ENCODE measurements around the gene KCP. TPM values are rescaled to one million over a fixed set of nuclear protein-coding genes. Genes with fewer than 3 reads are reported as not detected.
A peak's percentile ranks its signal among the peaks of the same experiment; 100 is the strongest.

Gene KCP
- total RNA-seq, 5 donors from 2014 or later (not counting 1 experiment from before 2014, with no cell fraction given) = 0.20 to 0.92 (median 0.53) TPM

GRCh38 chr7:128841921-128842673, 68.4 kb downstream of the KCP start:
- H3K36me3 ChIP-seq (ENCODE audit: control insufficient read depth in 2 of 2, extremely low read depth in 1 of 2, insufficient read depth in 1 of 2, low read length in 1 of 2) = no peaks in the 10 kb centered on the region
- H3K4me1 ChIP-seq (ENCODE audit: control insufficient read depth in 1 of 2, extremely low read depth in 1 of 2, insufficient read depth in 2 of 2, low read length in 2 of 2) = peaks cover 0 to 6% of the 10 kb centered on the region in 2 experiments
- DNase-seq = peak in 28 of 35 experiments; percentile 17 to 75 (median 40)
- H3K9me3 ChIP-seq = no peaks in the 10 kb centered on the region
- ChIA-PET POLR2A (no interaction called here), CTCF (interaction anchor here (0.6 to 1.0 kb wide), 4 partner anchors 19 to 70 kb away, joined by 3 to 5 read pairs (median 4); partner anchors contain the start of gene ATP6V1F (in 1 of the 2))
- Mint-ChIP-seq H3K4me1 (peaks cover 0 to 1% (median 0%) of the 10 kb centered on the region in 3 donors), H3K27me3 (no peaks in the 10 kb centered on the region), H3K36me3 (no peaks in the 10 kb centered on the region), H3K27ac (no peak overlapping the region), H3K9me3 (no peaks in the 10 kb centered on the region), H3K4me3 (no peak overlapping the region)
- H3K4me3 ChIP-seq (ENCODE audit: control insufficient read depth in 1 of 2, extremely low read depth in 1 of 2, low read length in 1 of 2) = no peak overlapping the region
- H3K27me3 ChIP-seq (replicated peaks in 1 of 2; ENCODE audit: control insufficient read depth in 2 of 2, extremely low read depth in 1 of 2, insufficient read depth in 2 of 2, low read length in 1 of 2) = peaks cover 0 to 9% of the 10 kb centered on the region in 2 experiments
- ATAC-seq (replicated peaks in 1 of 4) = peak; percentile 48 to 81 (median 65)
- WGBS (ENCODE audit: insufficient coverage) = 57% methylated on average over 33 of the region's 35 CpGs
- no peak overlapping the region for H3K27ac ChIP-seq (ENCODE audit: low read length)

GRCh38 chr7:128841171-128841690, 69.3 kb downstream of the KCP start:
- POLR2A ChIA-PET = no interaction called here
- Histone ChIP-seq H3K36me3 (ENCODE audit: control insufficient read depth in 2 of 2, extremely low read depth in 1 of 2, insufficient read depth in 1 of 2, low read length in 1 of 2) (no peaks in the 10 kb centered on the region), H3K27ac (ENCODE audit: low read length) (no peak overlapping the region), H3K9me3 (no peaks in the 10 kb centered on the region), H3K4me1 (ENCODE audit: control insufficient read depth in 1 of 2, extremely low read depth in 1 of 2, insufficient read depth in 2 of 2, low read length in 2 of 2) (peaks cover 0 to 6% of the 10 kb centered on the region in 2 experiments), H3K27me3 (replicated peaks in 1 of 2; ENCODE audit: control insufficient read depth in 2 of 2, extremely low read depth in 1 of 2, insufficient read depth in 2 of 2, low read length in 1 of 2) (peaks cover 0 to 12% of the 10 kb centered on the region in 2 experiments), H3K4me3 (ENCODE audit: control insufficient read depth in 1 of 2, extremely low read depth in 1 of 2, low read length in 1 of 2) (no peak overlapping the region)
- Mint-ChIP-seq H3K4me1 (peaks cover 0 to 1% (median 0%) of the 10 kb centered on the region in 3 donors), H3K27me3 (no peaks in the 10 kb centered on the region), H3K4me3 (no peak overlapping the region), H3K36me3 (no peaks in the 10 kb centered on the region), H3K9me3 (no peaks in the 10 kb centered on the region), H3K27ac (no peak overlapping the region)
- no peak for ATAC-seq (replicated peaks in 1 of 4)
- 73% methylated on average over 17 of the region's 17 CpGs for WGBS (ENCODE audit: insufficient coverage)
- CTCF ChIA-PET = interaction anchor here in 1 of 2 donors (0.6 to 1.0 kb wide), 3 partner anchors 9 to 869 kb away, joined by 3 to 7 read pairs (median 5); no protein-coding TSS in a partner anchor
- DNase-seq = peak in 5 of 35 experiments; percentile 6 to 21 (median 12)

- ChIA-PET CTCF (interaction anchor here in 1 of 2 donors (0.6 to 1.0 kb wide), 3 partner anchors 9 to 870 kb away, joined by 3 to 7 read pairs (median 5); no protein-coding TSS in a partner anchor), POLR2A (no interaction called here)
- H3K36me3 ChIP-seq (ENCODE audit: control insufficient read depth in 2 of 2, extremely low read depth in 1 of 2, insufficient read depth in 1 of 2, low read length in 1 of 2) = no peaks in the 10 kb centered on the region
- H3K4me3 Mint-ChIP-seq = no peak overlapping the region
- WGBS (ENCODE audit: insufficient coverage) = 82% methylated on average over 16 of the region's 23 CpGs
- H3K36me3 Mint-ChIP-seq = no peaks in the 10 kb centered on the region
- H3K9me3 Mint-ChIP-seq = no peaks in the 10 kb centered on the region
- no peaks in the 10 kb centered on the region for H3K9me3 ChIP-seq
- H3K4me1 ChIP-seq (ENCODE audit: control insufficient read depth in 1 of 2, extremely low read depth in 1 of 2, insufficient read depth in 2 of 2, low read length in 2 of 2) = peaks cover 0 to 6% of the 10 kb centered on the region in 2 experiments
- no peak for DNase-seq
- peaks cover 0 to 12% of the 10 kb centered on the region in 2 experiments for H3K27me3 ChIP-seq (replicated peaks in 1 of 2; ENCODE audit: control insufficient read depth in 2 of 2, extremely low read depth in 1 of 2, insufficient read depth in 2 of 2, low read length in 1 of 2)
- no peak overlapping the region for H3K4me3 ChIP-seq (ENCODE audit: control insufficient read depth in 1 of 2, extremely low read depth in 1 of 2, low read length in 1 of 2)
- no peak overlapping the region for H3K27ac Mint-ChIP-seq
- H3K27me3 Mint-ChIP-seq = no peaks in the 10 kb centered on the region
- peaks cover 0 to 1% (median 0%) of the 10 kb centered on the region in 3 donors for H3K4me1 Mint-ChIP-seq
- no peak overlapping the region for H3K27ac ChIP-seq (ENCODE audit: low read length)
- no peak for ATAC-seq (replicated peaks in 1 of 4)
Measured at GRCh38 chr7:128840326-128841170, 70.0 kb downstream of the KCP start.

- Mint-ChIP-seq H3K4me1 (peaks cover 0 to 1% (median 0%) of the 10 kb centered on the region in 3 donors), H3K27me3 (no peaks in the 10 kb centered on the region), H3K36me3 (no peaks in the 10 kb centered on the region), H3K4me3 (no peak overlapping the region), H3K27ac (no peak overlapping the region), H3K9me3 (no peaks in the 10 kb centered on the region)
- POLR2A ChIA-PET = no interaction called here
- WGBS (ENCODE audit: insufficient coverage) = 82% methylated on average over 10 of the region's 13 CpGs
- peaks cover 0 to 12% of the 10 kb centered on the region in 2 experiments for H3K27me3 ChIP-seq (replicated peaks in 1 of 2; ENCODE audit: control insufficient read depth in 2 of 2, extremely low read depth in 1 of 2, insufficient read depth in 2 of 2, low read length in 1 of 2)
- peaks cover 0 to 6% of the 10 kb centered on the region in 2 experiments for H3K4me1 ChIP-seq (ENCODE audit: control insufficient read depth in 1 of 2, extremely low read depth in 1 of 2, insufficient read depth in 2 of 2, low read length in 2 of 2)
- DNase-seq (no peak), ATAC-seq (replicated peaks in 1 of 4) (no peak)
- H3K27ac ChIP-seq (ENCODE audit: low read length) = no peak overlapping the region
- H3K4me3 ChIP-seq (ENCODE audit: control insufficient read depth in 1 of 2, extremely low read depth in 1 of 2, low read length in 1 of 2) = no peak overlapping the region
- H3K9me3 ChIP-seq = no peaks in the 10 kb centered on the region
- CTCF ChIA-PET = no interaction called here
- no peaks in the 10 kb centered on the region for H3K36me3 ChIP-seq (ENCODE audit: control insufficient read depth in 2 of 2, extremely low read depth in 1 of 2, insufficient read depth in 1 of 2, low read length in 1 of 2)
Measured at GRCh38 chr7:128839751-128840177, 70.7 kb downstream of the KCP start.

- Histone ChIP-seq H3K27me3 (replicated peaks in 1 of 2; ENCODE audit: control insufficient read depth in 2 of 2, extremely low read depth in 1 of 2, insufficient read depth in 2 of 2, low read length in 1 of 2) (peaks cover 0 to 12% of the 10 kb centered on the region in 2 experiments), H3K36me3 (ENCODE audit: control insufficient read depth in 2 of 2, extremely low read depth in 1 of 2, insufficient read depth in 1 of 2, low read length in 1 of 2) (no peaks in the 10 kb centered on the region), H3K27ac (ENCODE audit: low read length) (no peak overlapping the region), H3K4me3 (ENCODE audit: control insufficient read depth in 1 of 2, extremely low read depth in 1 of 2, low read length in 1 of 2) (no peak overlapping the region), H3K4me1 (ENCODE audit: control insufficient read depth in 1 of 2, extremely low read depth in 1 of 2, insufficient read depth in 2 of 2, low read length in 2 of 2) (peaks cover 0 to 6% of the 10 kb centered on the region in 2 experiments), H3K9me3 (no peaks in the 10 kb centered on the region)
- Mint-ChIP-seq H3K9me3 (no peaks in the 10 kb centered on the region), H3K36me3 (no peaks in the 10 kb centered on the region), H3K27me3 (no peaks in the 10 kb centered on the region), H3K27ac (no peak overlapping the region), H3K4me3 (no peak overlapping the region), H3K4me1 (peaks cover 0 to 1% (median 0%) of the 10 kb centered on the region in 3 donors)
- ChIA-PET POLR2A (no interaction called here), CTCF (no interaction called here)
- no peak for DNase-seq
- no peak for ATAC-seq (replicated peaks in 1 of 4)
- 87% methylated on average over 15 of the region's 17 CpGs for WGBS (ENCODE audit: insufficient coverage)
Measured at GRCh38 chr7:128838981-128839731, 71.4 kb downstream of the KCP start.
